Measurements from ENCODE around the gene PRKCH. TPM values are rescaled to one million over a fixed set of nuclear protein-coding genes. Genes with fewer than 3 reads are reported as not detected.
A peak's percentile ranks its signal among the peaks of the same experiment; 100 is the strongest.

PRKCH gene
- polyA plus RNA-seq, 3 donors from 2014 or later: 231 to 451 (median 335) TPM

- peaks cover 87 to 95% of the 10 kb centered on the region in 2 donors for H3K4me1 Mint-ChIP-seq
- no peaks in the 10 kb centered on the region for H3K9me3 Mint-ChIP-seq
- peaks cover 11 to 35% (median 18%) of the 10 kb centered on the region in 3 donors for H3K36me3 Mint-ChIP-seq
- H3K4me3 Mint-ChIP-seq: peak overlapping the region in 4 of 5 donors; percentile 2 to 83 (median 49)
- no peak for DNase-seq
- H3K27ac Mint-ChIP-seq: peak overlapping the region; percentile 85 to 98 (median 97)
- peaks cover 2 to 33% (median 25%) of the 10 kb centered on the region in 3 donors for H3K27me3 Mint-ChIP-seq (ENCODE audit: low read depth in 3 of 3)
Observed at GRCh38 chr14:61501714-61502458, 180.5 kb downstream of the PRKCH start.

- Mint-ChIP-seq H3K4me3 (peak overlapping the region; percentile 58 to 83 (median 80)), H3K27me3 (ENCODE audit: low read depth in 3 of 3) (peaks cover 4 to 35% (median 30%) of the 10 kb centered on the region in 3 donors), H3K9me3 (no peaks in the 10 kb centered on the region), H3K4me1 (peaks cover 94 to 95% of the 10 kb centered on the region in 2 donors), H3K27ac (peak overlapping the region; percentile 85 to 98 (median 97)), H3K36me3 (peaks cover 11 to 32% (median 17%) of the 10 kb centered on the region in 3 donors)
- no peak for DNase-seq
Observed at GRCh38 chr14:61502459-61503093, 181.2 kb downstream of the PRKCH start.

- Mint-ChIP-seq H3K27ac (peak overlapping the region; percentile 85 to 98 (median 97)), H3K36me3 (peaks cover 11 to 36% (median 18%) of the 10 kb centered on the region in 3 donors), H3K4me1 (peaks cover 98 to 100% of the 10 kb centered on the region in 2 donors), H3K9me3 (no peaks in the 10 kb centered on the region), H3K4me3 (peak overlapping the region; percentile 58 to 83 (median 80)), H3K27me3 (ENCODE audit: low read depth in 3 of 3) (peaks cover 4 to 39% (median 35%) of the 10 kb centered on the region in 3 donors)
- DNase-seq: peak; percentile 76 to 84 (median 78)
Observed at GRCh38 chr14:61503167-61503801, 181.9 kb downstream of the PRKCH start.

- Mint-ChIP-seq H3K27ac (peak overlapping the region; percentile 82 to 98 (median 95)), H3K36me3 (peaks cover 11 to 31% (median 18%) of the 10 kb centered on the region in 3 donors), H3K27me3 (ENCODE audit: low read depth in 3 of 3) (peaks cover 4 to 44% (median 39%) of the 10 kb centered on the region in 3 donors), H3K9me3 (no peaks in the 10 kb centered on the region), H3K4me1 (peaks cover 94 to 100% of the 10 kb centered on the region in 2 donors), H3K4me3 (peak overlapping the region in 4 of 5 donors; percentile 7 to 48 (median 21))
- DNase-seq: no peak
Observed at GRCh38 chr14:61504901-61505300, 183.5 kb downstream of the PRKCH start.

GRCh38 chr14:61505815-61506809 lies 184.7 kb downstream of the PRKCH start:
- H3K9me3 Mint-ChIP-seq: no peaks in the 10 kb centered on the region
- DNase-seq: no peak
- H3K27ac Mint-ChIP-seq: peak overlapping the region; percentile 81 to 98 (median 84)
- H3K4me1 Mint-ChIP-seq: peaks cover 95 to 100% of the 10 kb centered on the region in 2 donors
- peaks cover 11 to 28% (median 18%) of the 10 kb centered on the region in 3 donors for H3K36me3 Mint-ChIP-seq
- H3K4me3 Mint-ChIP-seq: peak overlapping the region in 4 of 5 donors; percentile 20 to 41 (median 36)
- H3K27me3 Mint-ChIP-seq (ENCODE audit: low read depth in 3 of 3): peaks cover 6 to 53% (median 49%) of the 10 kb centered on the region in 3 donors

- H3K27me3 Mint-ChIP-seq (ENCODE audit: low read depth in 3 of 3): peaks cover 4 to 48% (median 44%) of the 10 kb centered on the region in 3 donors
- peaks cover 11 to 32% (median 24%) of the 10 kb centered on the region in 3 donors for H3K36me3 Mint-ChIP-seq
- DNase-seq: no peak
- peak overlapping the region in 5 of 6 donors; percentile 33 to 89 (median 83) for H3K27ac Mint-ChIP-seq
- peaks cover 91 to 100% of the 10 kb centered on the region in 2 donors for H3K4me1 Mint-ChIP-seq
- H3K9me3 Mint-ChIP-seq: no peaks in the 10 kb centered on the region
- H3K4me3 Mint-ChIP-seq: no peak overlapping the region
Observed at GRCh38 chr14:61508526-61508925, 187.1 kb downstream of the PRKCH start.

GRCh38 chr14:61510736-61511557 lies 189.6 kb downstream of the PRKCH start:
- Mint-ChIP-seq H3K4me3 (no peak overlapping the region), H3K36me3 (peaks cover 5 to 30% (median 20%) of the 10 kb centered on the region in 3 donors), H3K27ac (peak overlapping the region; percentile 76 to 90 (median 83)), H3K9me3 (no peaks in the 10 kb centered on the region), H3K27me3 (ENCODE audit: low read depth in 3 of 3) (peaks cover 10 to 63% (median 45%) of the 10 kb centered on the region in 3 donors), H3K4me1 (peaks cover 91 to 100% of the 10 kb centered on the region in 2 donors)
- no peak for DNase-seq

- H3K4me1 Mint-ChIP-seq: peaks cover 91 to 100% of the 10 kb centered on the region in 2 donors
- H3K27me3 Mint-ChIP-seq (ENCODE audit: low read depth in 3 of 3): peaks cover 10 to 59% (median 44%) of the 10 kb centered on the region in 3 donors
- peak overlapping the region; percentile 76 to 90 (median 83) for H3K27ac Mint-ChIP-seq
- H3K4me3 Mint-ChIP-seq: peak overlapping the region in 1 of 5 donors; percentile 5
- no peaks in the 10 kb centered on the region for H3K9me3 Mint-ChIP-seq
- no peak for DNase-seq
- H3K36me3 Mint-ChIP-seq: peaks cover 3 to 28% (median 18%) of the 10 kb centered on the region in 3 donors
Observed at GRCh38 chr14:61511558-61511948, 190.2 kb downstream of the PRKCH start.

GRCh38 chr14:61512026-61512834 lies 190.9 kb downstream of the PRKCH start:
- peak overlapping the region in 2 of 5 donors; percentile 33 to 50 for H3K4me3 Mint-ChIP-seq
- no peak for DNase-seq
- H3K36me3 Mint-ChIP-seq: peaks cover 0 to 26% (median 14%) of the 10 kb centered on the region in 3 donors
- no peaks in the 10 kb centered on the region for H3K9me3 Mint-ChIP-seq
- peaks cover 10 to 59% (median 38%) of the 10 kb centered on the region in 3 donors for H3K27me3 Mint-ChIP-seq (ENCODE audit: low read depth in 3 of 3)
- peak overlapping the region; percentile 76 to 93 (median 87) for H3K27ac Mint-ChIP-seq
- H3K4me1 Mint-ChIP-seq: peaks cover 91 to 100% of the 10 kb centered on the region in 2 donors

- Mint-ChIP-seq H3K27ac (peak overlapping the region; percentile 76 to 93 (median 90)), H3K27me3 (ENCODE audit: low read depth in 3 of 3) (peaks cover 10 to 50% (median 38%) of the 10 kb centered on the region in 3 donors), H3K36me3 (peaks cover 0 to 13% (median 11%) of the 10 kb centered on the region in 3 donors), H3K4me1 (peaks cover 92 to 100% of the 10 kb centered on the region in 2 donors), H3K9me3 (no peaks in the 10 kb centered on the region), H3K4me3 (peak overlapping the region; percentile 54 to 79 (median 71))
- DNase-seq: no peak
Observed at GRCh38 chr14:61513986-61514830, 192.8 kb downstream of the PRKCH start.

All from immature natural killer cell (primary cell).